GM13977 (cell line): ENCODE data around the gene PCDHGC3.

Experiments used
- DNase-seq: peaks from one replicate; pipeline ENCODE4 v3.0.0; 2012; ENCODE audit warnings: low spot score
- CTCF ChIP-seq: IDR thresholded peaks from 2 replicates; pipeline ENCODE4 v1.5.1; 2012; ENCODE audit warnings: mild to moderate bottlenecking, control low read depth; ENCODE audit not compliant: insufficient read depth; ENCODE audit errors: extremely low read depth, missing control alignments
- in situ Hi-C: fragments of 300-500 bp; cut with MboI; formaldehyde crosslinking; loops from one replicate; pipeline ENCODE4 v1.12.0; 2022; ENCODE audit warnings: low sequenced_read_pairs, low pct_unique_long_range_greater_than_20kb, mixed read lengths, inconsistent platforms; ENCODE audit not compliant: unreplicated experiment

PCDHGC3 gene

DNA sequence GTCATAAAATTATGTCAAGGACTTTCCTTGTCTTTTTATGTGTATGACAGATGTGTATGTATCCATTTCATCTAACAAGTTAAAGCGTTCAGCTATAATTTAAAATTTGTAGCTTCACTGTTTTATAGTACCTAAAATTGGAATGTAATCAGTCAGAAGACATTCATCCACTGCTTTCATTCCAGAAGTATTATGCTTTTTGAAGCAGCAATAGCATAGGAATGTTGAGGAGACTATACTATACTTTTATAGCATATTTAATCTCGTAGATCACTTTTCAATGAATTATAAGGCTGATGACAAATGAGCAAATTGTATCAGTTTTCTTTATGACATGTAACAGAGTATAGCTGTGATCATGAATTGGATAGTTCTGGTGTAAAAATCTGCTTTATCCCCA is 38.5 kb upstream of the PCDHGC3 start:
- in situ Hi-C loops = no loop called here
- no peak for DNase-seq
- TF ChIP-seq CTCF = no peak

- no peak for TF ChIP-seq CTCF
- DNase-seq = no peak
- in situ Hi-C loops = no loop called here
These were observed 36.2 kb upstream of the PCDHGC3 start for GRCh38 chr5:141439411-141440141.

GRCh38 chr5:141440341-141440740 is 35.4 kb upstream of the PCDHGC3 start:
- TF ChIP-seq CTCF = no peak
- DNase-seq = no peak
- in situ Hi-C loops = no loop called here

- in situ Hi-C loops = no loop called here
- DNase-seq = no peak
- no peak for TF ChIP-seq CTCF
These were observed 34.1 kb upstream of the PCDHGC3 start for GRCh38 chr5:141441571-141442170.

DNA sequence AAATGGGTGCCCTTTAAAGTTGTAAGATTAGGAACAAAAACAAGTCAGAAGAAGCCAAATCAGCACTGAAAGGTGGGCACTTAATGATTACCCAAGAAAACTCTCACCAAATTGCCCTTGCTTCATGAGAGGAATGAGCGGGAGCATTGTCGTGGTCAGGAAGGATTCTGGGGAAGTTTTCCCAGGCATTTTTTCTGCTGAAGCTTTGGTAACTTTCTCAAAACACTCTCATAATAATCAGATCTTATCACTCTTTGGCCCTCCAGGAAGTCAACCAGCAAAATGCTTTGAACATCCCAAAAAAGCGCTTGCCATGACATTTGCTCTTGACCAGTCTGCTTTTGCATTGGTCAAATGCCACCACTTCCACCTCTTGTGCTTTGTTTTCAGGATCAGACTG is 10.4 kb upstream of the PCDHGC3 start:
- in situ Hi-C loops = no loop called here
- no peak for DNase-seq
- TF ChIP-seq CTCF = no peak

- TF ChIP-seq CTCF = no peak
- in situ Hi-C loops = no loop called here
- DNase-seq = peak; percentile 36
These were observed 556 bp downstream of the PCDHGC3 start for GRCh38 chr5:141476132-141476911.
